ENCODE data around the gene ZCCHC7. TPM values are rescaled to one million over a fixed set of nuclear protein-coding genes. Genes with fewer than 3 reads are reported as not detected.
"Not testable (repeated sequence)": the region's sequence is repeated elsewhere in the genome, so short reads cannot be mapped to it uniquely, and the experiment has no call there.

Gene ZCCHC7
- total RNA-seq (43.6 TPM), polyA plus RNA-seq (10 to 100 TPM; 32.3 to 38.6 (median 34.0) TPM)

- Mint-ChIP-seq H3K4me1 (peaks cover 20 to 41% (median 34%) of the 10 kb centered on the region in 4 donors), H3K4me3 (peak within 1 kb of the TSS; percentile 90 to 99 (median 96)), H3K36me3 (peaks cover 4% of the 10 kb centered on the region), H3K27me3 (peaks cover 14% of the 10 kb centered on the region), H3K27ac (peak within 1 kb of the TSS; percentile 94 to 98 (median 98)), H3K9me3 (peaks cover 0 to 2% (median 0%) of the 10 kb centered on the region in 7 donors)
- ATAC-seq (ENCODE audit: low read depth in 2 of 2) = peak; percentile 95
- no peaks in the 10 kb centered on the region for H3K9me3 ChIP-seq (ENCODE audit: control insufficient read depth in 2 of 2, low read length in 2 of 2)
- H3K27me3 ChIP-seq (ENCODE audit: control insufficient read depth, insufficient read depth, low read length) = no peaks in the 10 kb centered on the region
- peak within 1 kb of the TSS; percentile 95 for H3K27ac ChIP-seq (ENCODE audit: insufficient read depth, low read length, poor library complexity, severe bottlenecking)
- peaks cover 40% of the 10 kb centered on the region for H3K4me1 ChIP-seq (ENCODE audit: control insufficient read depth, insufficient read depth, low read length, poor library complexity, severe bottlenecking)
- H3K36me3 ChIP-seq (ENCODE audit: control insufficient read depth, insufficient read depth, low read length) = no peaks in the 10 kb centered on the region
- peak within 1 kb of the TSS; percentile 91 for H3K4me3 ChIP-seq (ENCODE audit: low read depth, low read length)
- DNase-seq = peak; percentile 96 to 98 (median 97)
Measured at GRCh38 chr9:37119907-37120842, at the start of gene ZCCHC7. ZCCHC7 (plus strand) TSS chr9:37120574.

GRCh38 chr9:37074790-37075189 lies 45.6 kb upstream of the ZCCHC7 start:
- H3K9me3 ChIP-seq (ENCODE audit: control insufficient read depth in 2 of 2, low read length in 2 of 2); H3K4me1 Mint-ChIP-seq; H3K27ac ChIP-seq (ENCODE audit: insufficient read depth, low read length, poor library complexity, severe bottlenecking); H3K36me3 ChIP-seq (ENCODE audit: control insufficient read depth, insufficient read depth, low read length); H3K36me3 Mint-ChIP-seq; ATAC-seq (ENCODE audit: low read depth in 2 of 2); H3K4me1 ChIP-seq (ENCODE audit: control insufficient read depth, insufficient read depth, low read length, poor library complexity, severe bottlenecking); H3K4me3 ChIP-seq (ENCODE audit: low read depth, low read length); H3K27ac Mint-ChIP-seq; H3K27me3 ChIP-seq (ENCODE audit: control insufficient read depth, insufficient read depth, low read length); H3K4me3 Mint-ChIP-seq; H3K9me3 Mint-ChIP-seq; DNase-seq: not testable (repeated sequence)
- peaks cover 24% of the 10 kb centered on the region for H3K27me3 Mint-ChIP-seq

- peaks cover 30 to 54% (median 44%) of the 10 kb centered on the region in 4 donors for H3K4me1 Mint-ChIP-seq
- DNase-seq = peak; percentile 91 to 96 (median 95)
Measured at GRCh38 chr9:37079370-37080164, 40.8 kb upstream of the ZCCHC7 start.

GRCh38 chr9:37080165-37080628 lies 40.2 kb upstream of the ZCCHC7 start:
- Histone ChIP-seq H3K4me3 (ENCODE audit: low read depth, low read length) (peak overlapping the region; percentile 92), H3K4me1 (ENCODE audit: control insufficient read depth, insufficient read depth, low read length, poor library complexity, severe bottlenecking) (peaks cover 32% of the 10 kb centered on the region), H3K27ac (ENCODE audit: insufficient read depth, low read length, poor library complexity, severe bottlenecking) (peak overlapping the region; percentile 92)
- H3K27me3 ChIP-seq (ENCODE audit: control insufficient read depth, insufficient read depth, low read length); H3K9me3 Mint-ChIP-seq; ATAC-seq (ENCODE audit: low read depth in 2 of 2); H3K9me3 ChIP-seq (ENCODE audit: control insufficient read depth in 2 of 2, low read length in 2 of 2); H3K36me3 ChIP-seq (ENCODE audit: control insufficient read depth, insufficient read depth, low read length); DNase-seq: not testable (repeated sequence)
- Mint-ChIP-seq H3K4me3 (peak overlapping the region; percentile 93 to 98 (median 96)), H3K27me3 (peaks cover 14% of the 10 kb centered on the region), H3K36me3 (peaks cover 12% of the 10 kb centered on the region), H3K27ac (peak overlapping the region; percentile 97 to 98 (median 97)), H3K4me1 (peaks cover 35 to 60% (median 50%) of the 10 kb centered on the region in 4 donors)

More at GRCh38 chr9:37079370-37080164, 40.8 kb upstream of the ZCCHC7 start:
- Histone ChIP-seq H3K9me3 (ENCODE audit: control insufficient read depth in 2 of 2, low read length in 2 of 2) (no peaks in the 10 kb centered on the region), H3K27me3 (ENCODE audit: control insufficient read depth, insufficient read depth, low read length) (peaks cover 4% of the 10 kb centered on the region), H3K27ac (ENCODE audit: insufficient read depth, low read length, poor library complexity, severe bottlenecking) (peak overlapping the region; percentile 92), H3K4me1 (ENCODE audit: control insufficient read depth, insufficient read depth, low read length, poor library complexity, severe bottlenecking) (peaks cover 30% of the 10 kb centered on the region), H3K4me3 (ENCODE audit: low read depth, low read length) (peak overlapping the region; percentile 92), H3K36me3 (ENCODE audit: control insufficient read depth, insufficient read depth, low read length) (peaks cover 4% of the 10 kb centered on the region)
- peak; percentile 97 to 98 for ATAC-seq (ENCODE audit: low read depth in 2 of 2)
- peaks cover 19% of the 10 kb centered on the region for H3K27me3 Mint-ChIP-seq
- H3K36me3 Mint-ChIP-seq = peaks cover 10% of the 10 kb centered on the region
- H3K4me3 Mint-ChIP-seq = peak overlapping the region; percentile 93 to 98 (median 96)
- peak overlapping the region; percentile 97 to 98 (median 97) for H3K27ac Mint-ChIP-seq
- peaks cover 0 to 1% (median 0%) of the 10 kb centered on the region in 7 donors for H3K9me3 Mint-ChIP-seq

DNA sequence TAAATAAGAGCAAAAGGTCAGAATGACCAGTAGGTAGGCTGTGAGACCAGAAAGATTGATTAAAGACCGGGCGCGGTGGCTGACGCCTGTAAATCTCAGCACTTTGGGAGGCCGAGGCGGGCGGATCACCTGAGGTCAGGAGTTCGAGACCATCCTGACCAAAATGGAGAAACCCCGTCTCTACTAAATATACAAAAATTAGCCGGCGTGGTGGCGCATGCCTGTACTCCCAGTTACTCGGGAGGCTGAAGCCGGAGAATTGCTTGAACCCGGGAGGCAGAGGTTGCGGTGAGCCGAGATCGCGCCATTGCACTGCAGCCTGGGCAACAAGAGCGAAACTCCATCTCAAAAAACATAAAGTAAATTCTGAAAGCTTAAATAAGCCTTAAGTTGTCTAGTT lies 38.9 kb upstream of the ZCCHC7 start:
- not testable (repeated sequence) for ATAC-seq (ENCODE audit: low read depth in 2 of 2); H3K9me3 Mint-ChIP-seq; DNase-seq; H3K27ac ChIP-seq (ENCODE audit: insufficient read depth, low read length, poor library complexity, severe bottlenecking); H3K27me3 Mint-ChIP-seq; H3K27me3 ChIP-seq (ENCODE audit: control insufficient read depth, insufficient read depth, low read length); H3K36me3 ChIP-seq (ENCODE audit: control insufficient read depth, insufficient read depth, low read length); H3K9me3 ChIP-seq (ENCODE audit: control insufficient read depth in 2 of 2, low read length in 2 of 2)
- H3K27ac Mint-ChIP-seq = peak overlapping the region in 2 of 3 donors; percentile 78 to 97
- peaks cover 44 to 67% (median 55%) of the 10 kb centered on the region in 4 donors for H3K4me1 Mint-ChIP-seq
- peak overlapping the region; percentile 92 for H3K4me3 ChIP-seq (ENCODE audit: low read depth, low read length)
- peaks cover 19% of the 10 kb centered on the region for H3K36me3 Mint-ChIP-seq
- peak overlapping the region; percentile 51 to 97 (median 94) for H3K4me3 Mint-ChIP-seq
- peaks cover 32% of the 10 kb centered on the region for H3K4me1 ChIP-seq (ENCODE audit: control insufficient read depth, insufficient read depth, low read length, poor library complexity, severe bottlenecking)

DNA sequence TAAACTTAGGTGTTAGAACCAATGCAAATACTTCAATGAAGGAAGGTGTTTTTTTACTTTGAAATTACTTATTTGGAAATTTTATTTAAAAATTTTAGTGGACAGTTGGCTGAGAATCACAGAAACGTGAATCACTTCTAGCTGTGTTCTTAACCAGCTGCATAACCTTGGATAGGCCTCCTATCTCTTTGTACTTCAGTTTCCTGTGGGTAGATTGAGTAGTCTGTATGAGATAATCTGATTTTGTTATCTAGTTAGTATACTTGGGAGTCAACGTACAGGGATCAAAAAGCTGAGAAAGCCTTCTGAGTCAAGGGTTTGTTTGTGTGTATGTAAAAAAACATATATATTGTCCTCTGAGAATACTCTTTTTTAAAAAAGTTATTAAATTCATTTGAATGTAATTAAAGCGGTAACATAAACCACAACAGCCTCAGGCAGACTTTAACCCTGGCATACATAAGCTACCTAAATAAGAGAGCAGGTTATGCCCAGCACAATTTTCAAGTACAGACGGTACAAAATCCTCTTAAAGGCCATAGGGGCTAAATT lies 38.1 kb upstream of the ZCCHC7 start:
- ATAC-seq (ENCODE audit: low read depth in 2 of 2) (no peak), DNase-seq (peak in 1 of 3 donors; percentile 13)
- H3K27me3 ChIP-seq (ENCODE audit: control insufficient read depth, insufficient read depth, low read length) = peaks cover 2% of the 10 kb centered on the region
- peaks cover 5% of the 10 kb centered on the region for H3K27me3 Mint-ChIP-seq
- no peaks in the 10 kb centered on the region for H3K9me3 ChIP-seq (ENCODE audit: control insufficient read depth in 2 of 2, low read length in 2 of 2)
- peak overlapping the region; percentile 41 for H3K4me3 ChIP-seq (ENCODE audit: low read depth, low read length)
- H3K36me3 ChIP-seq (ENCODE audit: control insufficient read depth, insufficient read depth, low read length) = peaks cover 12% of the 10 kb centered on the region
- peaks cover 27% of the 10 kb centered on the region for H3K36me3 Mint-ChIP-seq
- no peak overlapping the region for H3K27ac ChIP-seq (ENCODE audit: insufficient read depth, low read length, poor library complexity, severe bottlenecking)
- H3K4me1 Mint-ChIP-seq = peaks cover 44 to 67% (median 59%) of the 10 kb centered on the region in 4 donors
- H3K9me3 Mint-ChIP-seq = peaks cover 0 to 3% (median 0%) of the 10 kb centered on the region in 7 donors
- peak overlapping the region; percentile 80 to 97 (median 94) for H3K4me3 Mint-ChIP-seq
- peak overlapping the region in 1 of 3 donors; percentile 97 for H3K27ac Mint-ChIP-seq
- H3K4me1 ChIP-seq (ENCODE audit: control insufficient read depth, insufficient read depth, low read length, poor library complexity, severe bottlenecking) = peaks cover 32% of the 10 kb centered on the region

GRCh38 chr9:37083654-37084053 lies 36.7 kb upstream of the ZCCHC7 start:
- Histone ChIP-seq H3K4me3 (ENCODE audit: low read depth, low read length) (no peak overlapping the region), H3K4me1 (ENCODE audit: control insufficient read depth, insufficient read depth, low read length, poor library complexity, severe bottlenecking) (peaks cover 32% of the 10 kb centered on the region), H3K36me3 (ENCODE audit: control insufficient read depth, insufficient read depth, low read length) (peaks cover 25% of the 10 kb centered on the region), H3K27me3 (ENCODE audit: control insufficient read depth, insufficient read depth, low read length) (no peaks in the 10 kb centered on the region), H3K27ac (ENCODE audit: insufficient read depth, low read length, poor library complexity, severe bottlenecking) (no peak overlapping the region), H3K9me3 (ENCODE audit: control insufficient read depth in 2 of 2, low read length in 2 of 2) (no peaks in the 10 kb centered on the region)
- Mint-ChIP-seq H3K4me3 (peak overlapping the region; percentile 5 to 93 (median 44)), H3K27me3 (peaks cover 5% of the 10 kb centered on the region), H3K4me1 (peaks cover 43 to 68% (median 63%) of the 10 kb centered on the region in 4 donors), H3K27ac (peak overlapping the region in 1 of 3 donors; percentile 63), H3K36me3 (peaks cover 30% of the 10 kb centered on the region), H3K9me3 (peaks cover 0 to 2% (median 0%) of the 10 kb centered on the region in 7 donors)
- ATAC-seq (ENCODE audit: low read depth in 2 of 2) (no peak), DNase-seq (no peak)

Data from CD4-positive, CD25-positive, alpha-beta regulatory T cell (primary cell).